OCI-LY7 (cell line): ENCODE data around the gene MS4A8. TPM values are rescaled to one million over a fixed set of nuclear protein-coding genes. Genes with fewer than 3 reads are reported as not detected.

Source experiments
- BruUV-seq: library from RNA; stranded (reverse); fragments of 400-500 nt; replicated peaks from 2 replicates; lab custom pipeline; 2021; lab: Mats Ljungman, UMichigan
- CTCF ChIA-PET: fragments of 300-600 bp; sonication (Branson Sonifier 250); formaldehyde crosslinking; loops from one replicate; lab custom pipeline; 2022; ENCODE audit warnings: antibody characterized with exemption; ENCODE audit not compliant: unreplicated experiment; lab: Charles Lee
- POLR2A ChIA-PET: fragments of 300-600 bp; sonication (Branson Sonifier 250); formaldehyde crosslinking; loops from one replicate; lab custom pipeline; 2022; ENCODE audit warnings: antibody characterized with exemption; lab: Charles Lee
- DNase-seq: peaks from one replicate; pipeline ENCODE4 v3.0.0-alpha.2; 2015; ENCODE audit warnings: low spot score
- H2AFZ ChIP-seq: fragments of 200-600 bp; sonication (generic), shearing (Covaris generic); 2 replicates; pipeline ENCODE4 v1.6.1; 2014; ENCODE audit warnings: mild to moderate bottlenecking, antibody characterized with exemption, low read length, moderate library complexity
- H3K27ac ChIP-seq: fragments of 200-600 bp; sonication (generic); 2 replicates; pipeline ENCODE4 v1.5.1; 2014; ENCODE audit warnings: mixed run types, low read depth, mild to moderate bottlenecking, moderate library complexity, low read length, inconsistent platforms; ENCODE audit not compliant: poor library complexity, severe bottlenecking
- H3K36me3 ChIP-seq: fragments of 200-600 bp; sonication (generic); 2 replicates; pipeline ENCODE4 v1.6.1; 2014; ENCODE audit warnings: mild to moderate bottlenecking, antibody characterized with exemption, low read length, moderate library complexity, mixed read lengths; ENCODE audit not compliant: insufficient read depth
- H3K4me1 ChIP-seq: fragments of 200-600 bp; sonication (generic); 2 replicates; pipeline ENCODE4 v1.5.1; 2014; ENCODE audit warnings: mild to moderate bottlenecking, low read length; ENCODE audit not compliant: insufficient read depth, poor library complexity, severe bottlenecking
- H3K4me2 ChIP-seq: fragments of 200-600 bp; sonication (generic); 2 replicates; pipeline ENCODE4 v1.6.1; 2014; ENCODE audit warnings: mild to moderate bottlenecking, low read length
- H3K4me3 ChIP-seq: fragments of 200-600 bp; sonication (generic); 2 replicates; pipeline ENCODE4 v1.5.1; 2014; ENCODE audit warnings: mild to moderate bottlenecking, low read depth, low read length; ENCODE audit not compliant: poor library complexity, severe bottlenecking
- H3K79me2 ChIP-seq: fragments of 200-600 bp; sonication (generic); 2 replicates; pipeline ENCODE4 v1.6.1; 2016; ENCODE audit warnings: low read depth, mild to moderate bottlenecking, low read length, moderate library complexity, mixed read lengths; ENCODE audit not compliant: insufficient read depth
- H3K9me2 ChIP-seq: fragments of 200-600 bp; sonication (generic); 2 replicates; pipeline ENCODE4 v1.6.1; 2016; ENCODE audit warnings: mild to moderate bottlenecking, low read length, mixed read lengths; ENCODE audit not compliant: insufficient read depth
- H3K9me3 ChIP-seq: fragments of 200-600 bp; sonication (generic); 2 replicates; pipeline ENCODE4 v1.6.1; 2014; ENCODE audit warnings: mild to moderate bottlenecking, mixed run types, low read length, mixed read lengths
- H4K20me1 ChIP-seq: fragments of 200-600 bp; sonication (generic); 2 replicates; pipeline ENCODE4 v1.6.1; 2014; ENCODE audit warnings: mild to moderate bottlenecking, antibody characterized with exemption, low read length, moderate library complexity, mixed read lengths; ENCODE audit not compliant: insufficient read depth
- CTCF ChIP-seq: fragments of 200-600 bp; sonication (generic); conservative IDR thresholded peaks from 2 replicates; pipeline ENCODE4 v1.5.1; 2014; ENCODE audit warnings: mild to moderate bottlenecking, antibody characterized with exemption, low read length, moderate library complexity, mixed read lengths
- EZH2phosphoT487 ChIP-seq: fragments of 200-600 bp; sonication (generic); IDR thresholded peaks from 2 replicates; pipeline ENCODE4 v1.6.1; 2018; ENCODE audit warnings: low read depth, borderline replicate concordance, mild to moderate bottlenecking, mixed run types, antibody characterized with exemption, low read length, moderate library complexity, mixed read lengths
- intact Hi-C: fragments of 100-400 bp; cut with micrococcal nuclease; formaldehyde crosslinking; loops from one replicate; pipeline ENCODE4 v1.10.0; 2022; ENCODE audit not compliant: unreplicated experiment
- total RNA-seq, 2 experiments: library from RNA; depleted of rRNA in 1 of 2; stranded (reverse); fragments of >200 nt in 1 of 2; shearing (Covaris generic) in 1 of 2; gene quantifications; 2 replicates each; pipeline ENCODE4 v1.2.3, GENCODE V29; 2014 to 2022

The MS4A8 gene
- total RNA-seq, 2 experiments from 2014 or later, result not detected

GRCh38 chr11:60719391-60719790 lies 20.0 kb downstream of the MS4A8 start:
- CTCF ChIA-PET, result no interaction called here

GRCh38 chr11:60720460-60720859 lies 21.0 kb downstream of the MS4A8 start:
- BruUV-seq, result no TSS peak
- intact Hi-C loops, result loop anchor here (10.0 kb wide), 1 partner anchor 406 kb away; no protein-coding TSS in a partner anchor
- Histone ChIP-seq H3K4me3 (no peak overlapping the region), H3K9me3 (0 out of 2 replicates have a peak, but pooled peaks cover 5% of the 10 kb centered on the region), H3K4me2 (no peak overlapping the region), H3K79me2 (no peaks in the 10 kb centered on the region), H2AFZ (no peak overlapping the region), H3K36me3 (no peaks in the 10 kb centered on the region), H4K20me1 (no peaks in the 10 kb centered on the region), H3K4me1 (no peaks in the 10 kb centered on the region), H3K9me2 (no peaks in the 10 kb centered on the region), H3K27ac (no peak overlapping the region)
- ChIA-PET POLR2A (interaction anchor here (0.9 kb wide), 1 partner anchor 150 kb away, joined by 3 read pairs; no protein-coding TSS in a partner anchor), CTCF (no interaction called here)
- no peak for DNase-seq
- no peak for TF ChIP-seq CTCF
- no peak for TF ChIP-seq EZH2phosphoT487

More at GRCh38 chr11:60719391-60719790, 20.0 kb downstream of the MS4A8 start:
- no TSS peak for BruUV-seq
- H3K4me2 ChIP-seq, result no peak overlapping the region
- H4K20me1 ChIP-seq, result no peaks in the 10 kb centered on the region
- no peak for DNase-seq
- H3K9me3 ChIP-seq, result 0 out of 2 replicates have a peak, but pooled peaks cover 5% of the 10 kb centered on the region
- no peaks in the 10 kb centered on the region for H3K79me2 ChIP-seq
- POLR2A ChIA-PET, result interaction anchor here (0.9 kb wide), 1 partner anchor 72 kb away, joined by 3 read pairs; no protein-coding TSS in a partner anchor
- no peak overlapping the region for H2AFZ ChIP-seq
- H3K4me1 ChIP-seq, result no peaks in the 10 kb centered on the region
- TF ChIP-seq CTCF (no peak), EZH2phosphoT487 (no peak)
- H3K9me2 ChIP-seq, result no peaks in the 10 kb centered on the region
- no peak overlapping the region for H3K27ac ChIP-seq
- intact Hi-C loops, result no loop called here
- no peaks in the 10 kb centered on the region for H3K36me3 ChIP-seq
- H3K4me3 ChIP-seq, result no peak overlapping the region

GRCh38 chr11:60724420-60724819 lies 25.0 kb downstream of the MS4A8 start, which contains the start of gene MS4A18:
Gene MS4A18, plus strand, starts transcription at chr11:60724720.
- H3K9me3 ChIP-seq, result no peaks in the 10 kb centered on the region
- H3K9me2 ChIP-seq, result no peaks in the 10 kb centered on the region
- no peaks in the 10 kb centered on the region for H3K4me1 ChIP-seq
- DNase-seq, result no peak
- no TSS peak for BruUV-seq
- H3K36me3 ChIP-seq, result no peaks in the 10 kb centered on the region
- H4K20me1 ChIP-seq, result no peaks in the 10 kb centered on the region
- no peak within 1 kb of the TSS for H3K4me3 ChIP-seq
- H3K27ac ChIP-seq, result no peak within 1 kb of the TSS
- no peak for TF ChIP-seq CTCF
- TF ChIP-seq EZH2phosphoT487, result no peak
- ChIA-PET POLR2A (no interaction called here), CTCF (no interaction called here)
- intact Hi-C loops, result loop anchor here (10.0 kb wide), 1 partner anchor 410 kb away; no protein-coding TSS in a partner anchor
- no peaks in the 10 kb centered on the region for H3K79me2 ChIP-seq
- no peak within 1 kb of the TSS for H2AFZ ChIP-seq
- no peak within 1 kb of the TSS for H3K4me2 ChIP-seq
